DMS79 treated with DMSO at 0.1 percent for 48 hours (cell line): Measurements from ENCODE around the gene CBFA2T2.
"Not testable (repeated sequence)": the region's sequence is repeated elsewhere in the genome, so short reads cannot be mapped to it uniquely, and the experiment has no call there.

Experiments used
- DNase-seq: peaks from one replicate; lab custom pipeline; 2025; lab: John Stamatoyannopoulos, UW

Gene CBFA2T2

GRCh38 chr20:33470866-33471265 lies 19.0 kb upstream of the CBFA2T2 start:
- no peak for DNase-seq

DNA sequence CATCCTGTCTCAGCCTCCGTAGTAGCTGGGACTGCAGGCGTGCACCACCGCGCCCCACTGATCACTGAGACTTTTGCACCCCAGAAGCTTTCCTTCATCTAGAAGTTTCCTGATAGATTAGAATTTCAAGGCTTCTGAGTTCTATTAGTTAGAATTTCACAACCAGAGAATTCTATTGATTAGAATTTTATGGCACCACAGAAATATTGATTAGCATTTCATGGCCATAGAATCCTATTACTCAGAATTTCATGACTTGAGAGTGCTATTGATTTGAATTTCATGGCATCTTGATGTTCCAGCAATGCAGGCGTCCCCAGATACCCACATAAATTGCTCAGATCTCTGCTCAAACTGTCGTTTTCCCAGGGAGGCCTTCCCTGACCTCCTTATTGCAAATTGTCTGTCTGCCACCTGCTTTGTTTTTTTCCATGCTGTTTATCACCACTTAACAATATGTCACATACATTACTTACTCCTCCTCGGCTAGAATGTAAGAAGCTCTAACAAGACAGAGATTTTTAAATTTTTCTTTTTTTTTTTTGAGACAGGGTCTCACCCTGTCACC lies 16.9 kb upstream of the CBFA2T2 start:
- no peak for DNase-seq

GRCh38 chr20:33474097-33474873 lies 15.6 kb upstream of the CBFA2T2 start:
- DNase-seq, result no peak

DNA sequence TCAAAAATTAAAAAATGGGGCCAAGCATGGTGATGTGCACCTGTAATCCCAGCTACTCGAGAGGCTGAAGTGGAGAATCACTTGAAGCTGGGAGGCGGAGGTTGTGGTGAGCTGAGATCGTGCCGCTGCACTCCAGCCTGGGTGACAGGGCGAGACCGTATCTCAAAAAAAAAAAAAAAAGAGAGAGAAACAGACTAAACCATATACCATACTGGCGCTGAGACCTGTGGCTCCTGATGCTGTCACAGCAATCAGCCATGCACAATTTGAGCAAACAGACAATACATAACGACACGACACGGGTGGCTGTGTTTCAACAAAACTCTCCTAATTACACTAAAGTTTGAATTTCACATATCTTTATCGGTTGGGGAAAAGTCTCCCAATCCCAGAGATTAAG lies 14.9 kb upstream of the CBFA2T2 start:
- peak; percentile 41 for DNase-seq

DNA sequence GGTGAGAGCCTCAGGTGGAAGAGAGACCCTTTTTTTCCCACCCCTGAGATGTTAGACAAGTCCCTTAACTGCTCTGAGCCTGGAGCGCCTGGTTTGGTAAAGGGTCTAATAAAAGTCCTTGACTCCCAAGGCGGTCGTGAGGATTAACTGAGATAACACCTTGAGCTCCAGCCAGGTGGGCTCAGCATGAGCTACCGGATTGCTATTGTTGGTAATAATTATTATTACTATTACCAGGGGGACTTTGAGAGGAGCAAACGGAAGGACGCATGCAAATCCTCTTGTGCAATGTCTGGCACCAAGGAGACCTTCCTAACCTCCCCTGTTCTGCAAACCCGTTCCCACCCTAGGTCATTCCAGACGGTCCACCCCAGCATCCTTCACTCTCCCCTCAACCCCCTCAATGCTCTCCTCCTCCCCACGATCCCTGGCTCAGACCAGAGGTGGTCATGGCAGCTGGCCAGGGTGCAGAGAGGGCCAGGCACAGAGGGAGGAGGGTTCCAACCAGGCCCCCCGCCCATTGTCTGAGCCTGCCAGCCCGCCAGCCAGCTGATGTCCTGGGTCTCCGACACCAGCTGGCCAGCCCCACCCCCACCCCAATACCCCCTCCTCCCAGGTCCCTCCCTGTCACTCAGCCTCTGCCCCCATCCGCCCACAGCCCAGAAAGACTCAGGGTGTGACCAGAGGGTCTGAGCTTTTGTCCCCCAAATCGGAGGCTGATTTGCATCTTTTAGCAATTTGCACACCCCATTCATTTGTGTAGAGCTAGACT lies 14.3 kb upstream of the CBFA2T2 start:
- peak; percentile 41 for DNase-seq

DNA sequence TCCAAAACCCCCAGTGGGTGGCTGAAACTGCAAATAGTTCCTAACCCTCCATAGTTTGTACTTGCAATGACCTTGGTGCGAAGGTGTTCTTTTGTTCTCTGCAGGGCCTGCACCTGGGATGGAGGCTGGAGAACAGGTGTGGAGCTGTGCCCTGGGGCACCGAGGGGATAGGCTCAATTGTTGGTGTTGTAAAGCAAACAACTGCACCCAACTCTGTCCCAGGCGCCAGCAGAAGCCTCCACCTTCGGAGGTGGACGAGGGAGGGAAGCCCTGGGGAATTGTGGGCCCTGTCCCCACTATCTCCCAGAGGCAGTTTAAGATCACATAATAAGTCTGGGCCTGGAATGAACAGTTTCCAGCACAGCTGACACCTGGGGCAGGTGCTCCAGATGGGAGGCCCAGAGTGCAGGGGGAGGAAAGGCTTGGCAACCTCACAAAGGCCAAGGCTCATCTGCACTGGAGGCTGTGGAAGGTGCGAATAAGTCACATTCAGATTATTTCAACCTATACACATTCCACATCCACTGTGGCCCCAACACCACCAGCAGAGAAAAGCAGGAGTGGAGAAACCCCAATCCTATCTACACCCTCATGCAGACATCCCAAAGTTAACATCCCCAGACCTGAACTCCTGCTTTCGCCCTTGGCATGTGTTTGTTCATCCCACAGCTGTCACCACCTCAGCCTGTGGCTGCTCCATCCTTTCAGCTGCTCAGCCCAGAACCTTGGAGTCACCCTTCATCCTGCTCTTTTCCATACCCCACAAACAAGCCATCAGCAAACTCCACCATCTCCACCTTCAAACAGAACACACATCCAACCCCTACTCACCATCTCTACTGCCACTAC lies 12.3 kb upstream of the CBFA2T2 start:
- peak; percentile 78 for DNase-seq

DNA sequence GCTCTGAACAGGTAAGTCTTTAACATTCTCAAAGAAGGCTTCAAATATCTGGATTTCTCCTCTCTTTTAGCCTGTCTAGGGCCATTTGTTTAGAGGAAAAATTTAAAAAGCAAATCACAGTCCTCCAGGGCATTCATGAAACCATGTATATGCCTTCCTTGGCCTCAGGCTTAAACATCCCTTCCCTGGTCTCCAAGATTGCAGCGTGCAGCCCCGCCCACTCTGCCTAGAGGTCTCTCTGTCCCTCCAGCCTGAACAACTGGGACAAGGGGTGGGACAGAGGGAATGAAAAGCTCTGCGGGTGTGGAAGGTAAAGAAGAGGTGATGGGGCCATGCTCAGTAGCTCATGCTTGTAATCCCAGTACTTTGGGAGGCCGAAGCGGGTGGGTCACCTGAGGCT lies 9.8 kb upstream of the CBFA2T2 start:
- no peak for DNase-seq

DNA sequence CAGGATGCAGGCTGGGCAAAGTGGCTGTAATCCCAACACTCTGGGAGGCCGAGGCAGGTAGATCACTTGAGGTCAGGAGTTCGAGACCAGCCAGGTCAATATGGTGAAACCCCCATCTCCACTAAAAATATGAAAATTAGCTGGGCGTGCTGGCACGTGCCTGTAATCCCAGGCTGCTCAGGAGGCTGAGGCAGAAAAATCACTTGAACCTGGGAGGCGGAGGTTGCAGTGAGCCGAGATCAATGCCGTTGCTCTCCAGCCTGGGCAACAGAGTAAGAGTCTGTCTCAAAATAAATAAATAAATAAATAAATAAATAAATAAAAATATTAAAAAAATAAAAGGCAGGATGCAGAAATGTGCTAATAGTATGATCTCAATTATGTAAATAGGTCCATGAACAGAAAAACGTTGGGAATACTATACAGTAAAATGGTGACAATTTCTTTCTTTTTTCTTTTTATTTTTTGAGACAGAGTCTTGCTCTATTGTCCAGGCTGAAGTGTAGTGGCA lies 8.4 kb upstream of the CBFA2T2 start:
- no peak for DNase-seq

DNA sequence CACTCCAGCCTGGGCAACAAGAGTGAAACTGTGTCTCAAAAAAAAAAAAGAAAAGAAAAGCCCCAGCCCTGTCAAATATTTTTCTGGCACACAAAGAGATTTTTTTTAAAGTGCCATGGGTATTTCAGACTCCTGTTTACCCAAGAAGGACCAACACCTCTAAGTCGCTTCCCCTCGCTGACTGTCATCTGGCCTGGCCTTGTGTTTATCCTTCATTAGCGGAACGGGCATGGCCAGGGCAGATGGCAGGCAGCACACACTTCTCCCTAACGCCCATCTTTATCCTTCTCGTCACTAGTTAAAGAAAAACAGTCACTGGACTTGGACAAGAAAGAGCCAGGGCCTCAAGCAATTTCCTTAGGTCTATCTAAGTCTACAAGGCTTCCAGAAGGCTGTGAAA lies 7.3 kb upstream of the CBFA2T2 start:
- DNase-seq, result no peak

DNA sequence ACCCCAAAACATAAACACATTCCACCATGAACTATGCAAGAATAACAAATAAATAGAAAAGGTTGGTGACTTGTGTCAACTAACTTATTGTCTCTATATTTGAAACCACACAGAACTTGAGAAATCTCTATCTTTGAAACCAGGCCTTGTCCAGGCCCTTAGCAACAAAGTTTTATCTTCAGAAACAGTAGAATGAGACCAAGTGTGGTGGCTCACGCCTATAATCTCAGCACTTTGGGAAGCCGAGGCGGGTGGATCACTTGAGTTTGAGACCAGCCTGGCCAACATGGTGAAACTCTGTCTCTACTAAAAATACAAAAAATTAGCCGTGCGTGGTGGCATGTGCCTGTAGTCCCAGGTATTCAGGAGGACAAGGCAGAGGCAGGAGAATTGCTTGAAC lies 6.7 kb upstream of the CBFA2T2 start:
- DNase-seq, result not testable (repeated sequence)

DNA sequence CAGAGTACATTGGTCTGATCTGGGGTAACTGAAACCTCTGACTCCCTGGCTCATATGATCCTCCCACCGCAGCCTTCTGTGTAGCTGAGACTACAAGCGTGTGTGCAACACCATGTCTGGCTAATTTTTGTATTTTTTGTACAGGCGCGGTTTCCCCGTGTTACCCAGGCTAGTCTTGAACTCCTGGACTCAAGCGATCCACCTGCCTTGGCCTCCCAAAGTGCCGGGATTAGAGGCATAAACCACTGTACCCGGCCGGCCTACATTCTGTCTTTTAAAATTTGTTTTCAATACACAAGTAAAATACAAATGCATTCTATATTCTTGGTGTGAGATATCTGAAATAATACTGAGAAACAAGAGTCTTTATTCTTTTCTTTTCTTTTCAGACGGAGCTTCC lies 1.7 kb upstream of the CBFA2T2 start:
- DNase-seq, result no peak

- DNase-seq, result not testable (repeated sequence)
These were observed 1.0 kb upstream of the CBFA2T2 start for GRCh38 chr20:33488661-33489494.

DNA sequence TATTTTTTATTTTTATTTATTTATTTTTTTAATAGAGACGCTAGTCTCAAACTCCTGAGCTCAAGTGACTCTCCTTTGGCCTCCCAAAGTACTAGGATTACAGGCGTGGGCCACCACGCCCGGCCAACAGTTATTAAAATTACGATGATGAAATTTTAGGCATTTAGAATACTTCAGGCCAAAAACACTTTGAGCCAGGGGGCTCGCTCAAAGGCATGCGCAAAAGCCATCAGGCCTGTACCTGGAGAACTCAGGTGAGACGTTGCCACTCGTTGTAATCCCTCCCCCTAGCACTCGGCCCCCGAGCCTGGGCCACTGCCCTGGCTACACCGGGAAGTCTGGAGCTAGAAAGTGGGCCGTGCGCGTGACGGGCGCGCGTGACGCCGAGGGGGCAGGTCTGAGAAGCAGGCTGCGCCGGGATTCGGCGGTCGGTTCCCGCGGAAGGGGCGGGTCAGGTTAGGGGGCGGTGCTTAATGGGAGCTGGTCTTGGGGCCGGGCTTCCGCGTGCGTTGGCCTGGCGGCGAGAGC lies 337 bp upstream of the CBFA2T2 start:
- peak; percentile 89 for DNase-seq

- peak; percentile 28 for DNase-seq
These were observed 1.2 kb downstream of the CBFA2T2 start for GRCh38 chr20:33490934-33491656.

DNA sequence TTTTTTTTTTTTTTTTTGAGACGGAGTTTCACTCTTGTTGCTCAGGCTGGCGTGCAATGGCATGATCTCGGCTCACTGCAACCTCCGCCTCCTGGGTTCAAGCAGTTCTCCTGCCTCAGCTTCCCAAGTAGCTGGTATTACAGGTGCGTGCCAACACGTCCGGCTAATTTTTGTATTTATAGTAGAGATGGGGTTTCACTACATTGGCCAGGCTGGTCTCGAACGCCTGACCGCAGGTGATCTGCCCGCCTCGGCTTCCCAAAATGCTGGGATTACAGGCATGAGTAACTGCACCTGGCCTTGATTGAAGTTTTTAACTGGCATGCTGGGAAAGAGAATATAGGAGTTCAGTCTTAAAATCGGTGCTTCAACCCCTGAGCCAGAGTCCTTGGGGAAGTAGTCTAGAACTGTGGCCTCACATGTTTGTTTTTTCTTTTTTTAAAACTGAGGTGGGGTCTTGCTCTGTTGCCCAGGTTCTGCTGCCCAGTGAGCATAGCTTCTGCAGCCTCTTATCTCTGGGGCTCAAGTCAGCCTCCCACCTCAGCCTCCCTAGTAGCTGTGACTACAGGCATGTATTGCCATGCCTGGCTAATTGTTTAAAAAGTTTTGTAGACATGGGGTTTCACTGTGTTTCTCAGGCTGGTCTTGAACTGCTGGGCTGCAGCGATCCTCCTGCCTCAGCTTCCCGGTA lies 3.3 kb downstream of the CBFA2T2 start:
- no peak for DNase-seq

DNA sequence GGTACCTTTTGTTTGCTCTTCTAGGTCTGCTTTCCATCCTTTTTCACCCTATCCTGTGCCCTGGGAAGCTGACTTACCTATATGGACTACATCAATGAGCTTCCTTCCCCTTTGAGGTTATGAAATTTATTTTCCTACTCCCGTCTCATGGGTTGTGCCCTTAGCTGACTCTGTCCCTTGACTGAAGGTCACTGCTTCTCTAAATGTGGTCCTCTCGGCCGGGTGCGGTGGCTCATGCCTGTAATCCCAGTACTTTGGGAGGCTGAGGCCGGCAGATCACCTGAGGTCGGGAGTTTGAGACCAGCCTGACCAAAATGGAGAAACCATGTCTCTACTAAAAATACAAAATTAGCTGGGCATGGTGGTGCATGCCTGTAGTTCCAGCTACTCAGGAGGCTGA lies 6.9 kb downstream of the CBFA2T2 start:
- DNase-seq, result not testable (repeated sequence)

DNA sequence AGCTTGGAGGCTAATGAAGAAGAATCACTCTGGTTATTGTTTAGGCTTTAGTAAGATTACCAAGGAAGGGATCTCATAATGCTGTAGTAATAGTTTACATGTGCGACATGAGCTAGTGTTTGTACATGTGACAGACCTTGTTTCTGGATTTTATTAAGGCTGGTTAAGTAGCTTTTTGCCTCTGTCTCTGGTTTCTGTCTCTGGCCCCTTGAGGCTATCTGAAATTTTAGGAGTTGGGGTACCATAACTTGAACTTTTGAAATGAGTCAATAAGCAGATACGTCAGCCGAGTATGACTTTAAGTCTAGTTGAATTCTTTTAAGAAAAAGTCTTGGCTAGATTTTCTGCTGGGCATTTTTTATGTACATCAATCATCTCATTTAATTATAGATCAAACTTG lies 9.5 kb downstream of the CBFA2T2 start:
- DNase-seq, result no peak

- no peak for DNase-seq
These were observed 11.1 kb downstream of the CBFA2T2 start for GRCh38 chr20:33501000-33501399.

DNA sequence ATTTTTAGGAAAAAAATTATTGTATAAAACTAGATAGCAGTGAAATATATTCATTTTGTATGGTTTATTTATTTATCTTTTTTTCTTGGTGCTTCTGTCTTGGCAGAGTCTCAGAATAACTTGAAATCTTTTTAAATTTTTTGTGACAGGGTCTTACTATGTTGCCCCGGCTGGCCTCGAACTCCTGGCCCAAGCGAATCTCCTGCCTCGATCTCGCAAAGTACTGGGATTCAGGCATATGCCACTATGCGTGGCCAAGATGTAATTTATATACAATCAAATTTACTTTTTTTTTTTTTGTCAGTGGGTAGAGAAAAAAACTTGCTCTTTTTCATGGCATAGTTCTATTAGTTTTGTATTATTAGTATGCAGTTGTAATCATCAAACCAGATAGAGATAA lies 13.7 kb downstream of the CBFA2T2 start:
- DNase-seq, result no peak

- DNase-seq, result no peak
These were observed 16.7 kb downstream of the CBFA2T2 start for GRCh38 chr20:33506576-33506975.
